ENCODE data around the gene MED28.
"Not testable (repeated sequence)": the region's sequence is repeated elsewhere in the genome, so short reads cannot be mapped to it uniquely, and the experiment has no call there.

Gene MED28

DNA sequence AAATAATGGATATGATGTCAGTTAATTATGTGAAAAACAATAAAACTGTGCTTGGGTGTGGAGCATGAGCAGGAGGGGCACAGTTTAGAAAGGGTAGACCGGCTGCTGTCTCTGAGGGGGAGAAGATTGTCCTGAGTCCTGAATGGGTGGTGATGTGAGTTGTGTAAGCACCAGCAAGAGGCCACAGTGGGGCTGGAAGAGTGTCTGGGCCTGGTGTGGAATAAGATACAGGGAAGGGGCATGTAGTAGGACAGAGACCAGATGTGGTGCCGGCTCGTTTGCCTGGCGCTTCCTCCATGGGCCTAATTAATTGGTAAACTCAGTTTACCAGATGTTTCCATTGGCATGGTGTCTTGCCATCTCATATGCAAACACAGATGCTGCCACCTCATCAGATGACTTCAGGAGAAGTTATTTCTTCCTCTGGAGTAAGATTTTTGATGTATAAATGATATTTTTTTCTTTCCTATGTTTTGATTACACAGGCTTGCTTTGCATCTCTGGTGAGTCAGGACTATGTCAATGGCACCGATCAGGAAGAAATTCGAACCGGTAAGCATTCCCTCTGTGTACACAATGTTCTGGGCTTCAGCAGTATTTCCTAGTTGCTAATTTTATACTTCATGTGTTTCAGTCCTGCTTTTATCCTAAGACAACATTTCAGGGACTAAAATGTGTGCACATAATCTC lies 5.1 kb downstream of the MED28 start:
- DNase-seq: no peak

- no peak for DNase-seq
Observed at GRCh38 chr4:17623451-17624001, 9.1 kb downstream of the MED28 start.

DNA sequence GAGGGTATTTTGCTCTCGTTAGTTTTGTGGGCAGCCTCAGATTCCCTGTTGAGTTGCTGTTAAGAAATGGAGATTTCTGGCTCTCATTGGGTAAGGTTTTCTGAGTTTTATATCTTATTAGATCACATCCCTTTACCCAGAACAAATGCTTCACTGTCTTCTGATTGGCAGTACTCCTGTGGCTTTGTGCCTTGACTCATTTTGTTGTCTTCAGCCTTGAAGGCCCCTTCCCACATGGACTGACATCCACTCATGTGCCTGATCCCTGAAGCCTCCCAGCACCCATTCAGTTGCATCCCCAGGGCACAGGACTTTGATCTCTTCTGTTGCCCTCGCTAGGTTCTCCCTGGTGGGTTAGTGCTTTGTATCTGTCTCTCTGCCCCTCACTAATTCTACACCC lies 10.4 kb downstream of the MED28 start:
- no peak for DNase-seq

DNA sequence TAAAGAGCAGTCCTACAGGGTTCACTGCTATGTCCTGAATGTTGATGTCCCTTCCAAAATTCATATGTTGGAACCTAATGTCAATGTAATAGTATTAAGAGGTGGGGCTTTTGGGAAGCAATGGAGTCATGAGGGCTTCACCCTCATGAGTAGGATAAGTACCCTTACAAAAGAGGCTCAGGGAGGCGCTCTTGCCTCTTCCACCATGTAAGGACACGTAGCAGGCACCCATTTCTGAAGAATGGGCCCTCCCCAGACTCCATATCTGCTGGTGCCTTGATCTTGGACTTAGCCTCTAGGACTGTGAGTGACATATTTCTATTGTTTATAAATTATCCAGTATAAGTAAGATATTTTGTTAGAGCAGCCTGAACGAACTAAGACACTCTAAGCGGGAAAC lies 15.8 kb downstream of the MED28 start:
- DNase-seq: no peak

GRCh38 chr4:17633600-17633999 lies 19.2 kb downstream of the MED28 start:
- DNase-seq: no peak

DNA sequence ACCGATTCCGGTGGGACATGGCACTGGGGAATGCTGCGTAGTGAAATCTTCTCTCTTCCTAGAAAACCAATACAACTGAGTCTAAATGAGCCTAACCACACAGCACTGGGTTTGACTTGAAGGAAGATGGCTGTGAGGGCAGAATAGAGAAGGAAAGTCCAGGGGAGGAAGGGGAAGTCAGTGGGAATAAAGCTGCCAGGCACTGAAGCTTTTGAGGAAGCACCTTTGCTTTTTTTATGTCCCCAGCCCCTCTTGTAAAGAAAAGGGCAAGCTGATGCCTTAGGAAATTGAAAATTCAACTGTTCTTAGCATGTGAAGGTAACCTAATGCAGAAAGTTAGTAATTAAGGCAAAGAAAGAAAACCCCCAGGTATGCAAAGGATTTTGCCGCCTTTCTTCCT lies 20.6 kb downstream of the MED28 start:
- DNase-seq: no peak

- no peak for DNase-seq
Observed at GRCh38 chr4:17636341-17636695, 21.9 kb downstream of the MED28 start.

- peak; percentile 76 for DNase-seq
Observed at GRCh38 chr4:17636696-17637622, 22.5 kb downstream of the MED28 start.

DNA sequence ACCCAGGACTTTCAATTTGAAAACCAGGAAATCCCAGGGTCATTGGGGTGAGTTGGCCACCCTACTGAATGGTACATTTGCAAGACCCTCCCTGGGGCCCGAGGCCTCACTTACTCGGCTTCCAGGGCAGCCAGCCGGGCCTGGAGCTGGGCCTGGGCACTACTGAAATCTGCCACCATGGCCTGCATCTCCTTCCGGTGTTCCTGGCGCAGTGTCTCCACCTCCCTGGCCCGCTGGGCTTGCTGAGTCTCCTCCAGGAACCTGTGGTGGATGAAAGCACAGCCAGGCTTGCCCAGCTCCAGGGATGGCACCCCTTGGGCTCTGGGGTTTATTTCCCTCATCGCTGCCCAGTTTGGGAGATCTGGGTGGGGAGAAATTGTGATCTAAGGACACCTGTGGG lies 24.7 kb downstream of the MED28 start:
- DNase-seq: no peak

GRCh38 chr4:17642398-17642783 lies 27.9 kb downstream of the MED28 start:
- no peak for DNase-seq

- no peak for DNase-seq
Observed at GRCh38 chr4:17646693-17647092, 32.3 kb downstream of the MED28 start.

DNA sequence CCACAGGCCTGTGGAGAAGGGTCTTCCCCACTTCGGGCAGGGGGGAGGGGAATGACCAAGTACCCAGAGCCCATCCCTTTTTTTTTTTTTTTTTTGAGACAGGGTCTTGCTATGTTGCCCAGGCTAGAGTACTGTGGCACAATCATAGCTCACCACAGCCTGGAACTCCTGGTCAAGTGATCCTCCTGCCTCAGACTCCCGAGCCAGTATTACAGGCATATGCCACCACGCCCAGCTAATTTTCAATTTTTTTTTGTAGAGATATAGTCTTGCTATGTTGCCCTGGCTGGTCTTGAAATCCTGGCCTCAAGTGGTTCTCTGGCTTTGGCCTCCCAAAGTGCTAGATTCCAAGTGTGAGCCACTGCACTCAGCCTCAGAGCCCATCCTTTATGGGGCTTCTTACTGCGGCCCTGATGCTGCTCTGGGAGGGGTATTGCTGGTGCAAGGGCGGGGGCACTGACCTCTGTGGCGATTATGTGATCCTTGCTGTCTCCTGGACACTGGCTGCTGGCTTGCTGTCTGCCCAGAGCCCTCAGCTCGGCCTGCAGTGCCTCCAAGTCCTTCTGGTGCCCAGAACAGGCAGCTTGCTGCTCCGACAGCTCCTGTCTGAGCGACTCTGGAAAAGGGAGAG lies 32.9 kb downstream of the MED28 start:
- DNase-seq: no peak

DNA sequence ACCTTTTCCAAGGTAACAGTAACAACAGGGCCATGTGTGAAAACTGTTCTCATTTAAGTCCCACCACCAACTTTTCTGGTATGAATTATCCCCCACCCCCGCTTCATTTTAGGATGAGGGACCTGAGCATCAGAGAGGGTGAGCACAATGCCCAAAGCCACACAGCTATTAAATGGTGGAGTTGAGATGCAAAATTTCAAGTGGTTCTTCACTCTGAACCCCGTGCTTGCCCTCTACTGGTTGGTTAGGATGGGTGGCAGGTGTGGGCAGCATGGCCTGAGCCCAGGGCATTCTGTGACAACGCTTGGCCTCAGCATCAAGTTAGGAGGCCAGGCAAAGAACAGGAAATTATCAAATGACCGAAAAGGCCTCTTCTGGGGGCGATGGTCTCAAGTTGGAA lies 33.5 kb downstream of the MED28 start:
- no peak for DNase-seq

GRCh38 chr4:17650406-17650805 lies 36.0 kb downstream of the MED28 start:
- DNase-seq: no peak

DNA sequence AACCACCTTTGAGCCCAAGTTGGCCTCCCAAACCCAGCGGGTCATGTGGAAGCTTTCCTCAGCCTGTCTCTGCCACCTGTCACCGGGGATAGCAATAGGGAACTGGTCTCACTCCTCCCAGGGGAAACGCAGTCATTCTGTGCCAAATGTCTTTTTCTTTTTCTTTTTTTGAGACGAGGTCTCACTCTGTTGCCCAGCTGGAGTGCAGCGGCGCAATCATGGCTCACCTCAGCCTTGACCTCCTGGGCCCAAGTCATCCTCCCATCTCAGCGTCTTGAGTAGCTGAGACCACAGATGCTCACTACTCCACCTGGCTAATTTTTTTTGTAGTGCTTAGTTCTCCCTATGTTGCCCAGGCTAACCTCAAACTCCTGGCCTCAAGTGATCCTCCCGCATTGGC lies 40.3 kb downstream of the MED28 start:
- no peak for DNase-seq

DNA sequence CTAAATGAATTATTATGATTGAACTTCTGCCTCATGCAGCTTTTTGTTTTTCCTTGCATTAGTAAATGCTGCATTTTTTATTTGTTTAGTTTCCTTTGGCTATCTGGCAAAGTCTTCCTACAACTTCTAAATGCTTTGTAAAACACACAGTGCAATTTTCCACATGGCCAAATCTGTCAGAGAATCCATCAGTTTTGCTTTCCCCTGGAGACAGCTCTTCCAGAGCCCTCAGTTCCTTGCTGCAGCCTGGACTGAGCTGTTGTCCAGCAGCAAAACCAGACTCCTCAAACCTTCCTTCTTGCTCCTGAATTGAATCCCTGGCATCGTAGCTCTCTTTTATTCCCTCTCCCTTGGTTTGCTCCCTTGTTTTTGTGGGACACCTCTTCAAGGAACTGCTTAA lies 42.6 kb downstream of the MED28 start:
- DNase-seq: no peak

DNA sequence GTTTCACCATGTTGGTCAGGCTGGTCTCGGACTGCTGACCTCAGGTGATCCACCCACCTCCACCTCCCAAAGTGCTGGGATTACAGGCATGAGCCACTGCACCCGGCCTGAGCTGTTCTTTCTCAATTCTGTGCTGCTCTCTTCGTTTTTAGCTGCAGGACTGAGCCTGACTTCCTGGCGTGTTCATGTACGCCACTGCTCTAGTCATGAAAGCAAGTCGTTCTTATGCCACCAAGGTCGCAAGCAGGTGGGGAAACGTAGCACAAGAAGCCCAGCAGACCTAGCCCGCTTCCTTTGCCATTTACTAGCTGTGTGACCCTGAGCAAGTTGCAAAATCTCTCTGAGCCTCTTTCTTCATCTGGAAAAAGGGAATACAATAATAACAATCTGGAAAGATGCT lies 43.4 kb downstream of the MED28 start:
- no peak for DNase-seq

GRCh38 chr4:17659196-17659595 lies 44.8 kb downstream of the MED28 start:
- DNase-seq: not testable (repeated sequence)

- DNase-seq: no peak
Observed at GRCh38 chr4:17662694-17663093, 48.3 kb downstream of the MED28 start.

DNA sequence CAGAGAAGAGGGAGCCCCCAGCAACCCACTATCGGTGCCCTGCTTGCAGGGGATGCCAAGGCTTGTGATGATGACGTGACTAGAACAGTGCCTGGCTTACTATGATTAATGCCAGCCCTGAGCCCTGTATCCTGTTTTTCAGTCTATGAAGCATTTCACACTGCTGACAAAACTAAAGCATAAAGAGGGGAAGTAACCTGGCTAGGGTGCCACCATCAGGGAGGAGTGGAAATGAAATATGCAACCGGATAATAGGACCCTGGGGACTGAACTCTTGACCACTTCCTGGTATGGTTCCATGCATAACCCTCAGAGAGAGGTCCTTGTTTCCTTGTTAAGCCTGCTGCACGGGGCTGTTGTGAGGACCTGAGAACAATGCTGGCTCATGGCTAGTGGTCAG lies 50.3 kb downstream of the MED28 start:
- DNase-seq: no peak

GRCh38 chr4:17665346-17665745 lies 50.9 kb downstream of the MED28 start:
- no peak for DNase-seq

DNA sequence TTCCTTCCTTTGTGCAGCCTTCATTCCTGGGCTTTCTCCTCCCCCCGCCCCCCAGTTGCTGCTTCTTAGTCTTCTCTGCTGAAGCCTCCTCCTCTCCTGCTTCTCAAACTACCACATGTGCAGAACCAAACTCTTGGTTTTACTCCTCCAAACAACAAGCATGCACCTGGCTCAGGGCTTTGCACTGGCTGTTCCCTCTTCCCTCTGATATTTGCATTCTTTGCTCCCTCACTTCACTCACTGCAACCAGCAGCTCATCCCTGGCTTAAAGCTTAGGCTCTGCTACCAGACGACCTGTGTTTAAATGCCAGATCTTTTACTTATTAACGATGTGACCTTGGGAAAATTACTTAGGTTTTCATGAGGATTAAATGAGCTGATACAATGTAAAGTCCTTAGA lies 51.4 kb downstream of the MED28 start:
- DNase-seq: no peak

DNA sequence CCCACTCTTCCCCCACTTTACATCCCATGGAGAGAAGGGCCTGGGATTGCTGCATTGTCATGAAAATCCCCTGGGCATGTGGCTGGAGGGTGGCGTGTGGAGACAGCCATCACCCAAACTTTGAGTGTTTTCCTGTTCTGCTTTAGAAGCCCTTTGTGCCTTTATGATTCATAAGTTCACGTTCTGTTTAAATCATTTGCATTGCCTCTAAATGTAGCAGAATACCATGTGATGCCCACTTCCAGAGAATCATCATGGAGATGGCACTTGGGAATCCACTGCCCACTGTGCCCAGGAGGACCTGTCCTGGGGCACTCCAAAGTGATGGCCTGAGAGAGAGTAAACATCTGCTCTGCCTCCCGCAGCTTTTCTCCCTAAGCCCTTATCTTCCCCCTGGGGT lies 52.8 kb downstream of the MED28 start:
- no peak for DNase-seq
